Measurements from ENCODE around the gene C11orf97.

- TF ChIP-seq ZNF561 (tag by site-specific recombination; IDR thresholded peaks at IDR 0.05; ENCODE audit: borderline replicate concordance), result no peak
- no peak for TF ChIP-seq ZNF510 (tag by site-specific recombination; IDR thresholded peaks at IDR 0.05; ENCODE audit: insufficient replicate concordance)
- no peak for TF ChIP-seq CTCF (tag by site-specific recombination; IDR thresholded peaks at IDR 0.05)
- TF ChIP-seq TCF7L2 (IDR thresholded peaks at IDR 0.05; ENCODE audit: borderline replicate concordance, low read depth, low read length), result no peak
- no peak for TF ChIP-seq ATF2 (tag by site-specific recombination; IDR thresholded peaks at IDR 0.05; ENCODE audit: low read depth)
Observed at GRCh38 chr11:94563848-94564467, 51.7 kb downstream of the C11orf97 start.
